Stimulated activated naive B cell treated with anti-CD40 and anti-IgM and Interleukin-4, amounts not matched to agents 10 μg/mL and 1 μg/mL and 100 μg/mL, for 72 hours (primary cell): ENCODE results near the gene MBNL3.

Source experiments
- ATAC-seq, 2 donors: fragments of 150-1000 bp; cut with Tn5 transposase; replicated peaks; 2 replicates each; pipeline ENCODE4 v1.10.0; 2021; ENCODE audit warnings: moderate library complexity in 1 of 2
- DNase-seq: peaks from one replicate; pipeline ENCODE4 v3.0.0; 2021
- H3K27ac Mint-ChIP-seq: one replicate; pipeline ENCODE4 v1.8.0; 2022; ENCODE audit warnings: mild to moderate bottlenecking, mixed read lengths
- H3K27me3 Mint-ChIP-seq, 2 donors: one replicate each; pipeline ENCODE4 v1.8.0; 2022; ENCODE audit warnings: mixed read lengths in 2 of 2
- H3K36me3 Mint-ChIP-seq, 2 donors: one replicate each; pipeline ENCODE4 v1.8.0; 2022; ENCODE audit warnings: mixed read lengths in 2 of 2, mild to moderate bottlenecking in 1 of 2
- H3K4me1 Mint-ChIP-seq, 2 donors: one replicate each; pipeline ENCODE4 v1.8.0; 2022; ENCODE audit warnings: mixed read lengths in 2 of 2, mild to moderate bottlenecking in 1 of 2
- H3K4me3 Mint-ChIP-seq, 2 donors: one replicate each; pipeline ENCODE4 v1.8.0; 2022; ENCODE audit warnings: mild to moderate bottlenecking in 2 of 2, mixed read lengths in 2 of 2, moderate library complexity in 1 of 2
- H3K9me3 Mint-ChIP-seq, 2 donors: one replicate each; pipeline ENCODE4 v1.8.0; 2022; ENCODE audit warnings: mixed read lengths in 2 of 2, mild to moderate bottlenecking in 1 of 2

The MBNL3 gene

DNA sequence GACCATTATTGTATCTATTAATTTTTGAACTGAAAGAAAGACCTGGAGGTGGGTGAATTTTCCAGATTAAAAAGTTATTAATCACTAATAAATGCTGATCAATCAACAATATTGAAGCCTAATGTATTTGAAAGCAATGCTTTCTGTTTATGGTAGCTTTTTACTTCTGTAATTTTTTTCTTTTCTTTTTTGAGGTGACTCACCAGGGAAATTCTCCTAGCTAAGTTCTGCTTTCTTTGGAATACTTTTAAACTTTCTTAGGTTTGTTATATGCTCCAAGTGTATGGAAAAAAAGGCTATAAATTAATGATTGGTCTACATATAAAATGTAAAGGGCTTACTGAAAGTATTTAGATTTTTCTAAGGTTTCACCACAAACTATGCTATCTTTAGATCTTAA is 94.2 kb downstream of the MBNL3 start:
- DNase-seq (no peak), ATAC-seq (no peak)
- Mint-ChIP-seq H3K27ac (no peak overlapping the region), H3K9me3 (no peaks in the 10 kb centered on the region), H3K4me1 (peaks cover 0 to 2% of the 10 kb centered on the region in 2 donors), H3K4me3 (no peak overlapping the region), H3K27me3 (no peaks in the 10 kb centered on the region), H3K36me3 (peaks cover 3% of the 10 kb centered on the region in 2 donors)

DNA sequence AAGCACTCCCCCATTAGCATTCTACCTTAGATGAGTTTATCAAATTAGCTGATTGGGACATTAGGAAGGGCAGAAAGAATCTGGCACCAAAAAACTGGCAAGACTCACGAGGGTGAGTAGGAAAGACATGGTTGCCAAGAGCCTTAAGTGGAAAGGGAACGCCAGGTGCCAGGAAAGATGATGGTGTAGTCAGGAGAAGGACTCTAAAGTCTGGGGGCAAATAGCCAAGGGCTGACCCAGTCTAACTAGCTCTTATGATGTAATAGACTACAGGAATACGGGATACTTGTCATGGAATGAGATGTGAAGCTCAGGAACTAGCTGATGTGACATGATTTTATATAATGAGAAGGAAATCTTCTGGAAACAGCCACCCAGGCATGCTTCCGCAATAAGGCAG is 94.8 kb downstream of the MBNL3 start:
- H3K36me3 Mint-ChIP-seq, result peaks cover 3% of the 10 kb centered on the region in 2 donors
- H3K9me3 Mint-ChIP-seq, result no peaks in the 10 kb centered on the region
- H3K4me3 Mint-ChIP-seq, result no peak overlapping the region
- no peaks in the 10 kb centered on the region for H3K27me3 Mint-ChIP-seq
- H3K4me1 Mint-ChIP-seq, result peaks cover 0 to 2% of the 10 kb centered on the region in 2 donors
- no peak for DNase-seq
- ATAC-seq, result no peak
- H3K27ac Mint-ChIP-seq, result no peak overlapping the region

DNA sequence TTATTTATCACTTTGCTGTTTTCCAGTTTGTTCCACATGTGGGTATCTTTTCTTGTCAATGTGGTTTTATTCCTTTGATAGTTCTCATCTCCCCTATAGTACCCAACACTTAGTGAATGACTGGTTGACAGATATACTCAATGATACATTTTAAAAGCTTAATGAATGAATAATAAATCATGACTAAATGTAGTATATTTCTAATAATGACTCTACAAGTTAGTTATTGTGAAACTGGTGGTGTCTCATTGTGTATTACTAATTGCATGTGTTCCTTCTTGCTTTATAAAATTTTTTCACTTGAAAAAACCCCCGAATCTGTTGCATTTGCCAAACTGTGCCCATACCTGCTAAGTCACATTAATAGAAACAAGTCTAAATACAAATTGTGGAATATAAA is 95.4 kb downstream of the MBNL3 start:
- H3K27ac Mint-ChIP-seq, result no peak overlapping the region

DNA sequence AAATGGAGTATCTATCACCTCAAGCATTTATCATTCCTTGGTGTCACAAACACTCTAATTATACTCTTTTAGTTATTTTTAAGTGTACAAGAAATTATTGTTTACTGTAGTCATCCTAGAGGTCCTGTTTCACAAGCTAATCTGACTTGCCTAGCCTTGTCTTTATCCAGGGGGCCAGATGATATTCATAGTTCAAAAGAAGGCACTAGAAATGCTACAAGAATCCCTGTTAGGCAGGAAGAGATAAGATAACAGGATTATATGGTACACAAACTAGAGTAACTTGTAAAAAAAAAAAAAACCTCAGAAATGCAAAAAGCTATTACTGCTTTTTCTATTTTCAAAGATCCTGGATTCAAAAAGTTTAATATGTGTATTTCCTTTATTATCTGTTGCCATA is 95.8 kb downstream of the MBNL3 start:
- H3K9me3 Mint-ChIP-seq, result no peaks in the 10 kb centered on the region
- no peak overlapping the region for H3K27ac Mint-ChIP-seq
- H3K4me1 Mint-ChIP-seq, result peaks cover 0 to 2% of the 10 kb centered on the region in 2 donors
- no peak overlapping the region for H3K4me3 Mint-ChIP-seq
- DNase-seq (no peak), ATAC-seq (no peak)
- peaks cover 3% of the 10 kb centered on the region in 2 donors for H3K36me3 Mint-ChIP-seq
- no peaks in the 10 kb centered on the region for H3K27me3 Mint-ChIP-seq

More for the DNA sequence above, 95.4 kb downstream of the MBNL3 start:
- no peak for DNase-seq
- no peaks in the 10 kb centered on the region for H3K27me3 Mint-ChIP-seq
- H3K4me1 Mint-ChIP-seq, result peaks cover 0 to 2% of the 10 kb centered on the region in 2 donors
- H3K4me3 Mint-ChIP-seq, result no peak overlapping the region
- ATAC-seq, result no peak
- peaks cover 3% of the 10 kb centered on the region in 2 donors for H3K36me3 Mint-ChIP-seq
- no peaks in the 10 kb centered on the region for H3K9me3 Mint-ChIP-seq

DNA sequence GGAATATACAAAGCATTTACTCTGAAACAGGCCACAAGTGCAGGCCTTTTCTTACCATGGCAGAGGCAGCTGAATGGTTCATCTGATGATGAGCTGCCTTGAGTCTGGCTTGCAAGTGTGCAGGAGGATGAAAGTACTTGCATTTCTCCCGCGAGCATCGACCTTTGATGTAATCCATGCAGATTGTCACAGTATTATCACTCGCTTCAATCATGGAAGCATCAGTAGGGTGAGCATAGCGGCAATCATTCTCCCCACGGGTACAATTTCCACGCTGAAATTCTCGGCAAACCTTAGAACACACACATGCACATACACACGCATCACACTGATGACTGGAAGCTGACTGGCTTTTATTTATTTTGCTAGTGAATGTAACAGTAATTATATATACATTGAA is 98.0 kb downstream of the MBNL3 start:
- H3K27ac Mint-ChIP-seq, result no peak overlapping the region
- peaks cover 5 to 11% of the 10 kb centered on the region in 2 donors for H3K4me1 Mint-ChIP-seq
- no peaks in the 10 kb centered on the region for H3K9me3 Mint-ChIP-seq
- H3K4me3 Mint-ChIP-seq, result no peak overlapping the region
- no peak for ATAC-seq
- peaks cover 0 to 5% of the 10 kb centered on the region in 2 donors for H3K36me3 Mint-ChIP-seq
- no peak for DNase-seq
- no peaks in the 10 kb centered on the region for H3K27me3 Mint-ChIP-seq

DNA sequence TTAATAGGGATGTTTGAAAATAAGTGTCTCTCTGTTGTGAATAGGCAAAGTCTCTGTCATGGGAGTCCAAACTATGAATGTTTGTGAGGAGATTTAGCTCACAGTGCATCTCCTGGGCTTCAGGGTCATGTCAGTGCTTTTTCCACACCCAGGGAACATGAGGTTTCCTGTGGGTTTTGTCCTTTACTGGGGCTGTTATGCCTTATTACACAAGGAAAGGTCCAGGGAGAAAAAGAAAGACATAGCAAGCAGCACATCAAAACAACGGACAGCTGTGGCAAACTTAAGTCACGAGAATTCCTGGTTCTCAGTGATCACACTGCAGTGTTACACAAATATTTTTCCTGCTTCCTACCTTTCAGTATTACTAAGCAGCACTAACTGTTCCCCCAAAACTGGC is 99.4 kb downstream of the MBNL3 start:
- Mint-ChIP-seq H3K4me1 (peaks cover 5 to 11% of the 10 kb centered on the region in 2 donors), H3K27me3 (no peaks in the 10 kb centered on the region), H3K9me3 (no peaks in the 10 kb centered on the region), H3K4me3 (no peak overlapping the region), H3K27ac (no peak overlapping the region), H3K36me3 (peaks cover 0 to 5% of the 10 kb centered on the region in 2 donors)
- ATAC-seq (no peak), DNase-seq (no peak)

DNA sequence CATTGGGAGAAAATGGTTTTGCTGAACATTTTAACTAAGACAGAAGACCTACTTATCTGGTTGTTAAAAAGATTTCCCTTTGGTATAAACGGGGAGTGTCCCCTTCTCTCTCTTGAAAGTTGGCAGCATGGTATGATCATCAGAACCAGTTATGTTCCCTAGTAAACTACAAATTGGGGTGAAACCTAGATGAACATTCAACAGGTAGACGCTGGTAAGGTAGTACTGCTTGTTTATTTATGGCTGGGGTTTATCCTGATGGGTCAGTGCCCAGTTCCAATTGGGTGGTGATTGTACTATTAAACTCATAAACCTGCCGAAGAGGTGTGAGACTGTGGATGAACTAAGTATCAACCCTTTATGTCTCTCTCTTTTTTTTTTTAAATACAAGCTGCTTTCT is 100.5 kb downstream of the MBNL3 start:
- Mint-ChIP-seq H3K36me3 (peaks cover 0 to 7% of the 10 kb centered on the region in 2 donors), H3K27ac (no peak overlapping the region), H3K9me3 (no peaks in the 10 kb centered on the region), H3K4me1 (peaks cover 3 to 11% of the 10 kb centered on the region in 2 donors), H3K27me3 (no peaks in the 10 kb centered on the region), H3K4me3 (no peak overlapping the region)
- no peak for ATAC-seq
- no peak for DNase-seq

DNA sequence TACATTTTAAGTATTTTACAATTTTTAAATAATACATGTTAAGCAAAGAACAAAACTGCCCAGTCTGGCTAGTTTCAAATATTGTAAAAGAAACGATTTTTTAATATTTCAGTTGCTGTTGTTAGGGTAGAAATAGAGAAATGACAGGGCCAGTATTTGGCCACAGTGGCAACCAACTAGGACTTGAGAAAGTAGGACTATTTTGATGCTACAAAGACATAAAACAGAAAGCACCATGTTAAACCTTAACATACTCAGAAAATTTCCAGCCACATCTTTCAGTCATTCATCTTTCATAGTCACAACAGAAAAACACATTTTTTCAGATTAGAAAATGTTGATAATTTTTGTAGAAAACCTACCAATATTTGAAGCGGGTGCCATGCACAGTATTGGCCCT is 104.5 kb downstream of the MBNL3 start:
- ATAC-seq (no peak), DNase-seq (no peak)
- Mint-ChIP-seq H3K4me1 (peaks cover 3 to 11% of the 10 kb centered on the region in 2 donors), H3K27me3 (peaks cover 0 to 4% of the 10 kb centered on the region in 2 donors), H3K27ac (no peak overlapping the region), H3K4me3 (no peak overlapping the region), H3K9me3 (no peaks in the 10 kb centered on the region), H3K36me3 (peaks cover 0 to 7% of the 10 kb centered on the region in 2 donors)

DNA sequence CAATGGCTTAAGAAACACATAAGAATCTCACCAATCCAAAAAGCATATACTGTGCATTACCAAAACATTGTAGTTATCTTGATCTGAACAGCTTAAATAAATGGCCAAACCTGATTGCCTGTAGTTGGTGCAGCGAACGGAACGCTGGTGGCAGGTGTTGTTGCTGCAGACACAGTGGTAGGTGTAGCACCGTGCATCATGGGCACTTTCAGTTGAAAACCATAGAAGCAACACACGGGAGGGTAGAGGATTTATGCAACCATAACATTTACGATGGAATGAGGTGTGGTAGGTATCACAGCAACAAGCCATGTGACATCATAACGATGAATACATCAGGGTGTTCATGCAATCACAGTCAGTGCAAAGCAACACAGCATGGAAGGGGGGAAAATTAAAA is 106.8 kb downstream of the MBNL3 start:
- peaks cover 0 to 4% of the 10 kb centered on the region in 2 donors for H3K27me3 Mint-ChIP-seq
- H3K27ac Mint-ChIP-seq, result no peak overlapping the region
- DNase-seq, result no peak
- H3K36me3 Mint-ChIP-seq, result peaks cover 0 to 7% of the 10 kb centered on the region in 2 donors
- no peak overlapping the region for H3K4me3 Mint-ChIP-seq
- no peak for ATAC-seq
- H3K9me3 Mint-ChIP-seq, result no peaks in the 10 kb centered on the region
- peaks cover 3 to 8% of the 10 kb centered on the region in 2 donors for H3K4me1 Mint-ChIP-seq

DNA sequence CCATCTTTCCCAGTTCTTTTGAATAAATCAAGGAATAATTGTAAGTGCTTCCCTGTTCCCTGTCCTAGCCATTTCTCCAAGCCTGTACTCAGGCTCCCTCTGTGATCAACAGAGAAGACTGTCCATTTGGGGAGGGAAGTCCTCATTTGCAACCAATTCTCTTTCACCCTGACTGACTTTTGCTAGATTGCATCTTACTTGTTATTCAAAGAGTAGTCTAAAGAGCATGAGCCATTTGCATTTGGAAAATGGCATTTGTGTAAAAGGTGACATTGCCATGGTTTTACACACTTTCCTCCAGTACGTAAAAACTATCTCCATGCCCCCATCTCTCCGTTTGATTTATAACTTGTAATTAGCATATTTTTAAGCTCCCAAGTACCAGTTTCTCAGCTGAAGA is 110.6 kb downstream of the MBNL3 start:
- ATAC-seq (no peak), DNase-seq (no peak)
- peaks cover 0 to 3% of the 10 kb centered on the region in 2 donors for H3K36me3 Mint-ChIP-seq
- H3K4me1 Mint-ChIP-seq, result no peaks in the 10 kb centered on the region
- H3K27ac Mint-ChIP-seq, result no peak overlapping the region
- H3K9me3 Mint-ChIP-seq, result no peaks in the 10 kb centered on the region
- no peak overlapping the region for H3K4me3 Mint-ChIP-seq
- peaks cover 0 to 4% of the 10 kb centered on the region in 2 donors for H3K27me3 Mint-ChIP-seq

DNA sequence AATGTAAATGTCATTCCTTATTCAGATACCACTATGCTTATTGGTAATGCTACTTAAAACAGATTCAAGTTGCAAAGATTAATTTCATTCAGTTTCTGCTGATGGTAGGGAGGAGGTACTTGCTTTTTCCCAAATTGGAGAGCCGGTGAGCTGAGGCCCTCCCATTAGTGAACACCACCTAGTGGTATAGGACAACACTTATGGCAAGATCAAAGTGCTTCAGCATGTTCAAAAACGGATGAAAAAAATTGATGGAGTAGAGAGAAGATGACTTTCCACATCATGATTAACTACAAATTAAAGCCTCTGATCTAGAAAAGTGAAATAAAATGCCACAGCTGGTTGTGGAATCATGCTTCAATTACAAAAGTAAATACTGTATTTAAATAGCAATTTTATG is 112.9 kb downstream of the MBNL3 start:
- Mint-ChIP-seq H3K27me3 (peaks cover 0 to 4% of the 10 kb centered on the region in 2 donors), H3K4me1 (no peaks in the 10 kb centered on the region), H3K27ac (no peak overlapping the region), H3K4me3 (no peak overlapping the region), H3K36me3 (no peaks in the 10 kb centered on the region), H3K9me3 (no peaks in the 10 kb centered on the region)
- DNase-seq, result no peak
- no peak for ATAC-seq

DNA sequence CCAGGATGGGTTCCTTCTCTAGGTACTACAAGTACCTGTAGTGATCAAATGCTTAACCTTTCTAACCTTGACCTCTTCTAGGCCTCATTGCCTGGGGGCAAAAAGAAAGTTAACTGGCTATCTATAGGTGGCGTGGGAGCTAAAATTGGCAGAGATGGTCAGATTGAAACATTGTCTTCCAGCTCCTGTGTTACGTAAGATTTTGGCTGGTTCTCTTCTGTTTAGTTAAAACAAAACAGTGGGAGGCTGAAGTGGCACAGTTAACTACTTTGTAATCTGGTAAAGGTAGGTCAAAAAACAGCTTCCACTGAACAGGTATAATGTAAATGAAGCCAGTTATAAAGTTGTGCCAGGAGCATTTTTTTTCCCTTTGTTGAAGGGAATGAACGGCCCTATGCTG is 115.2 kb downstream of the MBNL3 start:
- ATAC-seq, result no peak
- Mint-ChIP-seq H3K4me1 (no peaks in the 10 kb centered on the region), H3K27ac (no peak overlapping the region), H3K27me3 (no peaks in the 10 kb centered on the region), H3K9me3 (no peaks in the 10 kb centered on the region), H3K4me3 (no peak overlapping the region), H3K36me3 (no peaks in the 10 kb centered on the region)
- DNase-seq, result no peak

DNA sequence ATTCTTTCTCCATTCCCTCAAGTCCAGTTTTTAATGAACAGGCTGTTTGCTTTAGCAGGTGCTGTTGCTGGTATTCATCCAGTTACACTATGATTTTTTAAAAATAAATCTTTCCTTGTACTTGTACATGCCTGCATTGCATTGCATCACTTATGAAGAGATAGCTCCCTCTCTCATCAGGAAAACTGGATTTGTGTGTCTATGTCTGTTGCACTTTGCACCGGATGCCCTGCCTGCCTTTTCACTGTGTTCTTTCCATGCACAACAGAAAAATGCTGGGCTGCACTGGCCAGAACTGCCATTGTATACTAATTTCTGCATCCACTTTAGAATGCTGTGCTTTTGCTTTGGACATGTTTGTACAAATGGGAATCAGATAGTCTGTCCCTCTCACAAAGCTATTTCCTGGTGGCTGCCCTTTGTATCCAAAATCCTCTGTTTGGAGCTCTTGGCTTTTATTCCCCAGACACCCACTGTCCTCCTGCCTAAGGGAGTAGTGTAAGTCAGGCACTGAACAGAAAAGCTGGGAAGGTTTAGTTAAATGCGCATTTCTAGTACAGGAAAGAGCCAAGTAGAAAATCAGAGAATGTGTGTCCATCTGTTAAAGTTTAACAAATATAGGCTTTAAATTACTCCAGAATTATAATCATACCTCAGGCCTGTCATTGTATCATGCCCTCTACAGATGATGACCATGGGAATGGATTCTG is 119.1 kb downstream of the MBNL3 start:
- Mint-ChIP-seq H3K27ac (no peak overlapping the region), H3K9me3 (no peaks in the 10 kb centered on the region), H3K4me3 (no peak overlapping the region), H3K27me3 (peaks cover 0 to 6% of the 10 kb centered on the region in 2 donors), H3K36me3 (no peaks in the 10 kb centered on the region), H3K4me1 (no peaks in the 10 kb centered on the region)
- DNase-seq (no peak), ATAC-seq (no peak)

DNA sequence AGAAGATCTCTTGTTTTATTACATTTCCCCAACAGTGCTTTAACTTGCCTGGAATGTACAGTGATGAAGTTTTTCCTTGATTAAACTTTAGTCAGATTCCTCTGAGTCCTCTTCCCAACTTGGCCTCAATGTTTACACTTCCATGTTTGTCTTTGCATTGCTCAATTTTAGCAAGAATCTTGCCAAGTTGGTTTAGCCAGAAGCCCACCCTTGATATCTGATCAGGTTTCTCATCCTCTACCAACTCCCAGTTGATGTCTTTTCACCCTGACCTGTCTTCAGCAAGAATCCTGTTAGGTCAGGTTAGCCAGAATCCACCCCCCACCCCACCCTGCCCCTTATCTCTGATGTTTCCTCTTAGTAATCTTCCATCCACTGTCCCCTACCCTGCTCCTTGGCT is 120.9 kb downstream of the MBNL3 start:
- Mint-ChIP-seq H3K9me3 (no peaks in the 10 kb centered on the region), H3K36me3 (no peaks in the 10 kb centered on the region), H3K27me3 (peaks cover 0 to 6% of the 10 kb centered on the region in 2 donors), H3K4me3 (no peak overlapping the region), H3K4me1 (no peaks in the 10 kb centered on the region), H3K27ac (no peak overlapping the region)
- ATAC-seq, result no peak
- no peak for DNase-seq

DNA sequence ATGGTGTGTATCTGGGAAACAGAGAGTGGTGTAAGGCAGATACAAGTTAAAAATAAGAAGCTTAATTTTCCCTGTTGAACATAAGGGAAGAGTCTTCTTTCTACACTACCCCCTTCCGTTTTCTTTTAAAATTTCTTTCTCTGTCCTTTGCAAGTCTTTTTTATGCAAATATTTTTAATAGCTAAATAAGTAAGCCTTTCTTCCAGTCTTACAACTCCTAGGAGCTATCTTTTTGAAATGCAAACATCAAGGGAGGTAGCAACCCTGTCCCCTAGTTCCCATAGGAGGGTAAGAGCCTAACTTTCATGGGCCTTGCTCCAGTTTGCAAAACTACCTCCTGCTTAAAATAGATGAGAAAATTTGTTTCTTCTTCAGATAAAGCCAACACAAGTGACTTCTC is 121.5 kb downstream of the MBNL3 start:
- no peak overlapping the region for H3K4me3 Mint-ChIP-seq
- H3K4me1 Mint-ChIP-seq, result no peaks in the 10 kb centered on the region
- H3K27me3 Mint-ChIP-seq, result peaks cover 0 to 6% of the 10 kb centered on the region in 2 donors
- no peak overlapping the region for H3K27ac Mint-ChIP-seq
- DNase-seq, result no peak
- no peaks in the 10 kb centered on the region for H3K36me3 Mint-ChIP-seq
- ATAC-seq, result no peak
- peaks cover 0 to under 1% of the 10 kb centered on the region in 2 donors for H3K9me3 Mint-ChIP-seq
